ENCODE results near the gene EVI5.
"Not testable (repeated sequence)": the region's sequence is repeated elsewhere in the genome, so short reads cannot be mapped to it uniquely, and the experiment has no call there.

- not testable (repeated sequence) for TF ChIP-seq CTCF (IDR thresholded peaks at IDR 0.05; ENCODE audit: poor library complexity); EZH2 (IDR thresholded peaks at IDR 0.05; ENCODE audit: borderline replicate concordance)
These were observed 1.4 kb downstream of the EVI5 start for GRCh38 chr1:92783550-92783949.

Data from hepatocyte (in vitro differentiated cells).